ENCODE data around the gene KCNH2.

KCNH2 gene

GRCh38 chr7:150967349-150967748 is 10.8 kb downstream of the KCNH2 start:
- Histone ChIP-seq H3K27ac (no peak overlapping the region), H3K4me3 (no peak overlapping the region)

- Histone ChIP-seq H3K4me3 (no peak overlapping the region), H3K27ac (no peak overlapping the region)
These were observed 12.1 kb downstream of the KCNH2 start for GRCh38 chr7:150966002-150966401.

DNA sequence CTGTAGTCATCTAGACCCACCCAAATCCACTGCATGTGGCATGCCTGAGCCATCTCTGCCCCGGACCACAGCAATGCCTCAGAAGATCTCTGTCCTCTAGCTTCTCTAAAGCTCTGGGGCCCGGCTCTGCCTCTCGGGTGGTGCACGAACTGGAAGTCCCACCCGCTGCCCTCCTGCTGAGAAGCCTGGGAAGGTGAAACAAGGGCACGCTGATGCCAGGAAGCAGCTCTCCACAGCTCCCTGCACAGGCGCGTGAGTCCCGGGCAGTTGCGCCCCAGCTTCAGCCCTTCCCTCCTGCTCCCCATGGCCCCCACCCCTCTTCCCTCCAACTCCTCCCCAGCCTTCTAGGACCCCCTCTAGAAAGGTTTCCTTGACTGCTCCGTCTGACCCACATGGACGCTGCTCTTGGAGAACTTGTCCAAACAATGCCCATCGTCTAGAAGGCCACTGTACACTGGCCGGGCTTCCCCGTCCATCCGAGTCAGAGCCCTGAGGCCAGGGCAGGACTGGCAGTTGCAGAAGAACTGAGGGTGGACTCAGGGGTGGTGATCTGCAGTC is 12.8 kb downstream of the KCNH2 start:
- no peak overlapping the region for H3K4me3 ChIP-seq
- H3K27ac ChIP-seq = no peak overlapping the region

GRCh38 chr7:150964593-150965111 is 13.5 kb downstream of the KCNH2 start:
- Histone ChIP-seq H3K4me3 (no peak overlapping the region), H3K27ac (no peak overlapping the region)

DNA sequence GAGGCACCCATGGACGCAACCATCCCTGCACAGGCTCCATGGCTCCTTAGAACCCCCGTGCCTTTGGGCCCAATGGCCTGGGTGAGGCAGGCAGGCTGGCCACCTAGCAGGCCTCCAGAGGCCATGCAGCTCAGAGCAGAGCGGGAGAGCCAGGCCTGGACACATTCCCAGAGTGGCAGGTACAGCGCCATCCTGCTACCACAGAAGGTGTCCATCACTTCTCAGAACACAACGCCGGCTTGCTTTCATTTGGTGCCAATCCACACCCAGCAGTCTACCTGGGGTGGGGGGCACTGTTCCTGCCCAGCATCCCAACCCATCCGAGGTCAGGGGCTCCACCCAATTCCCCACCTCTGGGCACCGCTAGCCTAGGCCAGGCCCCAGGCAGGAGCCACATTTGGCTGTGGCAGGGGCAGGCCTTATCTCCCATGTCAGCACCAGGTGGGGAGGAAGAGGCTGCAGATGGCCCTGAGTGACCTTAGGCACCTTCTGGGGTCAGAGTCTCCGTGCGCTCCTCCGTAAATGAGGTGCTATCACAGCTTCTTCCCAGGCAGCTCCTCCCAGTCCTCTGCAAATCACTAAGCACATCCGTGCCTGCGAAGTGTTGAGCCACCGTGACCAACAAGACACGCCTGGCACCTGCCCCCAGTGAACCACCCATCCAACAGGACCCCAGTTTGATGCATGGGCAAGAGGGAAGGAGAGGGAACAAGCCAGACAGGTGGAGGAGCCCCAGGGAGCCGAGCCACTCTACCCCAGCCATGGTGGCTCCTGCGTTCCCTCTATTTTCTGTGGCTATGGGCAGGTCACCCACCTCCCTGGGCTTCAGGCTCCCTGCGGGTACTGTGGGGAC is 14.2 kb downstream of the KCNH2 start:
- no peak overlapping the region for H3K27ac ChIP-seq
- no peak overlapping the region for H3K4me3 ChIP-seq

GRCh38 chr7:150962553-150963399 is 15.3 kb downstream of the KCNH2 start:
- Histone ChIP-seq H3K4me3 (no peak overlapping the region), H3K27ac (no peak overlapping the region)

GRCh38 chr7:150962290-150962552 is 15.9 kb downstream of the KCNH2 start:
- H3K27ac ChIP-seq = no peak overlapping the region

GRCh38 chr7:150961510-150962289 is 16.4 kb downstream of the KCNH2 start:
- Histone ChIP-seq H3K27ac (no peak overlapping the region), H3K4me3 (no peak overlapping the region)

More at GRCh38 chr7:150962290-150962552, 15.9 kb downstream of the KCNH2 start:
- no peak overlapping the region for H3K4me3 ChIP-seq

GRCh38 chr7:150959739-150960734 is 18.1 kb downstream of the KCNH2 start:
- H3K27ac ChIP-seq = no peak overlapping the region
- H3K4me3 ChIP-seq = no peak overlapping the region

DNA sequence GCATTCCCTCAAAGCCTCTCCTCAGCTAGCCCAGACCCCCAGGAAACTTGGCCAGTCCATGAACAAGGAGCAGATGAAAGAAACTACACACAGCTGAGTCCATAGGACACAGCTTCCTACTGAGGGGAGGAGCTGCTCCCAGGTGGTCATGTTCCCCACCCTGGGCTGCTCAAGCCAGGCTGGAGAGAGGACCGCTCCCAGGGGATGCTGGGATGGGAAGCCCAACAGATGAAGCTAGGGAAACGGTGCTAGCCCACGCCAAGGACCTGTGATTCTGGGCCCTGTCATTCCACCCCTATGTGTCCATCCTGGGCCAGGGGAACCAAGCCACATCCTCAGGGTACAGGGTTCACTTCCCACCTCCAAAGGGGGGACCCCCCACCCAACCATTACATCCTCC is 19.0 kb downstream of the KCNH2 start:
- no peak overlapping the region for H3K27ac ChIP-seq
- H3K4me3 ChIP-seq = no peak overlapping the region

GRCh38 chr7:150958597-150958996 is 19.5 kb downstream of the KCNH2 start:
- H3K27ac ChIP-seq = no peak overlapping the region
- no peak overlapping the region for H3K4me3 ChIP-seq

DNA sequence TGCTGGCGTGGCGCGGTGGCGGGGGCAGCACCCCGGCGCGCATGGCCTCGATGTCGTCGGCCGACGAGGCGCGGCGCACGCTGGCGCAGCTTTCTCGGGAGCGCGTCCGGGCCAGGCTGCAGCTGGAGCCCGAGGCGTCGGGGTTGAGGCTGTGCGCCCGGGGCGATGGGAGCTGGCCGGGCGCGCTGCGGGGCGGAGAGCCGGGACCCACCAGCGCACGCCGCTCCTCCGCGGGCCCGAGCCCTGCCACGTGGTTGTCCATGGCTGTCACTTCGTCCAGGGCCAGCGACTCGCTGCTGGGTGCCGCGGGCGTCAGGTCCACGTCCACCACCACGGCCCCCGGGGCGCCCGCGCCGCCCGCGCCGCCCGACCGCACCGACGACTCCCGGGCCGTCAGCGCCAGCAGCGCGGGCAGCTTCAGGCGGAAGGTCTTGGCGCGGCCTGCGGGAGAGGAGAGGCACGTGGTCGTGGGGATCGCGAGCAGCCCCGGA is 20.0 kb downstream of the KCNH2 start:
- Histone ChIP-seq H3K4me3 (no peak overlapping the region), H3K27ac (no peak overlapping the region)

GRCh38 chr7:150957133-150958020 is 20.7 kb downstream of the KCNH2 start:
- H3K4me3 ChIP-seq = no peak overlapping the region
- no peak overlapping the region for H3K27ac ChIP-seq

- H3K4me3 ChIP-seq = no peak overlapping the region
- no peak overlapping the region for H3K27ac ChIP-seq
These were observed 21.6 kb downstream of the KCNH2 start for GRCh38 chr7:150956395-150957132.

DNA sequence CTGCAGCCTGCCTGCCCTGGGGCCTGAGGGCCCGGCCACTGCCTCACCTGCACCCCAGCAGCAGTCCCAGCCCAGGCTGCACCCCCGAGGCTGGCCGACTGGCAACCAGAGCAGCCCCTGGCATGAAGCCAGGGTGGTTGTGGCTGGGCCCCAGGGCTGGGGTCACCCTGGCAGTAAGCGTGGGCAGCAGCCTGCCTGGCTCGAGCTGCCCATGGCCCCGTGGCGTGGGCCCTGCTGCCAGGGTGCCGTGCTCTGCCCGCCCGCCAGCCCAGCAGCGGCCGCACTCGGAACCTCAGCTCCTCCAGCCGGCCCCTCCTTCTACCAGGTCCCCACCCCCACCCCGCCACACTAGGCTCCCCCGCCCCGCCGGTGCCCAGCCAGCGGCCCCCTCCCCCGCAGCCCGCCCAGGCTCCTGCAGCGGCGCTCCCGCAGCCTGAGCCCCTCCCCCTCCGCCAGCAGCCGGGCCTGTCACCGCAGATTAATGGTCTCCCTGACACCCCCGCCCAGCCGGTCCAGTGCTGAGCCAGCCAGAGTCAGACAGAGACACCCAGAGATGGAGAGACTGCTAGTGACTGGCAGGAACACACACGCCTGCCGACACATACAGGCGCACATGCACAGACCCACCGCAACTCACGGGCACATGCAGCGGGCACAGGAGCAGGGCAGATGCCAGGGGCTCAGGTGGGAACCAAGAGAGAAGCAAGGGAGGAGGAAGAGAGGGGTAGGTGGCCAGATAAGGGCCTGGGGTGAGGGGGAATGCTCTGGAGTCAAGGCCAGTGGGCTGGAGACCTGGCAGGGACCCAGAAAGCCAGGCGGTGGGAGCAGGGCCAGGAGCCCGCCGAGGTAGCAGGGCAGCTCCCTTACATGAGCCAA is 22.4 kb downstream of the KCNH2 start:
- no peak overlapping the region for H3K4me3 ChIP-seq
- H3K27ac ChIP-seq = no peak overlapping the region

DNA sequence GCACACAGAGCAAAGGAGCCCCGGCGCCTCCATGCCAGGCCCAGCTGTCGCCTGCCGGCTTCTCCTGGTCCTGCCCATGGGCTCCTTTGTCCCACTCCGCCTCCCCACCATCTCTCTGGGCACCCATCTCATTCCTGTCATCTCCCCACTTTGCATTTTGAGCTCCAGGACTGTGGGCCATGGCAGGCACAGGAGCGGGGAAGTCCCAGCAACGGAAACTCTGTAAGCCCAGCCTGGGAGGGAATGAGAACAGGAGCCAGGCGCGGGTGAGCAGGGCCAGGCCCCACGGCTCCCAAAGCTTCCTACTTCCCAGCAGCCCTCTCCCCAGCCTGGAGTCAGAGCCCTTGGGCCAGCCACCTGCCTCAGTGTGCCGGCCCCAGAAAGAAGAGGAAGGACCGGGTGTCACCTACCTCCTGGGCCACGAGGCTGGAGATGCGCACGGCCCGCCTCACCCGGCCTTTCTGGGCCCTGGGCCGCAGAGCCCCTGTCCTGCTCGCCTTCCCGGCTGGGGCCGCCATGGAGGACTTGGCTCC is 23.1 kb downstream of the KCNH2 start:
- Histone ChIP-seq H3K4me3 (no peak overlapping the region), H3K27ac (no peak overlapping the region)

Measured in skin epidermis (tissue), 12 donors.